Measurements from ENCODE around the gene RNF217. TPM values are rescaled to one million over a fixed set of nuclear protein-coding genes. Genes with fewer than 3 reads are reported as not detected.

RNF217 gene
- polyA plus RNA-seq, 1 experiment, result 18.6 TPM

DNA sequence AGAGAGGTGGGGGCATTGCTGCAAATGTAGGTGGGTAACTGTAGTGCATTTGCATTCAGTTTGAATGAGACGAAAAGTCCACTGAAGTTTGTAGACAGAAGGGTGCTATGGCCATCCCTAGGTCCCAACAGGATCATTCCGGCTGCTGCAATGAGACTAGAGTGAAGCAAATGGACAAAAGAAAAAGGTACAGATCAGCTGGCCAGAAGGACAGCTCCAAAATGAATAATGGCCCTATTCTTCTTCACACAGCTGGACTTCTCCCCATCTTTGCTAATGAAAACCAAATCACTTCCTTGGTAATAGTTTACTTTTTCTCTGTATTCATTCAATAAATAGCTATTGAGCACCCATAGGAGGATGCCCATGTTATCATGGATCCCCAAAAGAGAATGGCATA lies 134.9 kb downstream of the RNF217 start:
- Histone ChIP-seq H3K36me3 (ENCODE audit: control insufficient read depth, insufficient read depth, low read length) (no peaks in the 10 kb centered on the region), H3K27me3 (ENCODE audit: control insufficient read depth, insufficient read depth, low read length) (no peaks in the 10 kb centered on the region), H3K4me3 (ENCODE audit: low read depth, low read length) (no peak overlapping the region)
- ChIA-PET POLR2A (interaction anchor here (0.6 kb wide), 1 partner anchor 134 kb away, joined by 3 read pairs; no protein-coding TSS in a partner anchor), CTCF (interaction anchor here (1.6 kb wide), 1 partner anchor 17 kb away, joined by 7 read pairs; no protein-coding TSS in a partner anchor)
- TF ChIP-seq, protein P1, sequence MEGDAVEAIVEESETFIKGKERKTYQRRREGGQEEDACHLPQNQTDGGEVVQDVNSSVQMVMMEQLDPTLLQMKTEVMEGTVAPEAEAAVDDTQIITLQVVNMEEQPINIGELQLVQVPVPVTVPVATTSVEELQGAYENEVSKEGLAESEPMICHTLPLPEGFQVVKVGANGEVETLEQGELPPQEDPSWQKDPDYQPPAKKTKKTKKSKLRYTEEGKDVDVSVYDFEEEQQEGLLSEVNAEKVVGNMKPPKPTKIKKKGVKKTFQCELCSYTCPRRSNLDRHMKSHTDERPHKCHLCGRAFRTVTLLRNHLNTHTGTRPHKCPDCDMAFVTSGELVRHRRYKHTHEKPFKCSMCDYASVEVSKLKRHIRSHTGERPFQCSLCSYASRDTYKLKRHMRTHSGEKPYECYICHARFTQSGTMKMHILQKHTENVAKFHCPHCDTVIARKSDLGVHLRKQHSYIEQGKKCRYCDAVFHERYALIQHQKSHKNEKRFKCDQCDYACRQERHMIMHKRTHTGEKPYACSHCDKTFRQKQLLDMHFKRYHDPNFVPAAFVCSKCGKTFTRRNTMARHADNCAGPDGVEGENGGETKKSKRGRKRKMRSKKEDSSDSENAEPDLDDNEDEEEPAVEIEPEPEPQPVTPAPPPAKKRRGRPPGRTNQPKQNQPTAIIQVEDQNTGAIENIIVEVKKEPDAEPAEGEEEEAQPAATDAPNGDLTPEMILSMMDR (IDR thresholded peaks at IDR 0.05; ENCODE audit: insufficient read depth, low read depth, low read length), result no peak
- DNase-seq (ENCODE audit: low read depth), result no peak

DNA sequence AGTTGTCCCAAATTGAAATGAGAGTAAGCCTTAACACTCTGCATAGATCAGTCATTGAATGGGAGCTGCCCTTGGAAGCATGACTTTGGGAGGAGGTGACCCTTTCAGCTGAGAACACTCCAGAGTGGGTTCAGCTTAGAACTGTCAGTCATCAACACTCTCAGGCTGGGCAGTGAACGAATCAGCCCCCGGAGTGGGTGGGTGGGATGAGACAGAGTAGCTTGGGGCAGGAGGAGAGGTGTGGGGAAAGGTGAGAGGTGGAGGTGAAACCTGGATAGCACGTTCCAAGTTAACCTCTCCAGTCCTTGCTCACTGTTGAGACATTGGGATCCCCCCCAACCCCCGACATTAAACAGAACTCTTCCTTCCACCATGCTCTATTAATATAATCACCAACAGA lies 136.0 kb downstream of the RNF217 start:
- no peaks in the 10 kb centered on the region for H3K36me3 ChIP-seq (ENCODE audit: control insufficient read depth, insufficient read depth, low read length)
- no peak overlapping the region for H3K4me3 ChIP-seq (ENCODE audit: low read depth, low read length)
- POLR2A ChIA-PET, result no interaction called here
- CTCF ChIA-PET, result interaction anchor here (1.0 to 1.6 kb wide), 2 partner anchors 16 to 228 kb away, joined by 3 to 7 read pairs; no protein-coding TSS in a partner anchor
- TF ChIP-seq, protein P1 (IDR thresholded peaks at IDR 0.05; ENCODE audit: insufficient read depth, low read depth, low read length), result no peak
- no peaks in the 10 kb centered on the region for H3K27me3 ChIP-seq (ENCODE audit: control insufficient read depth, insufficient read depth, low read length)
- no peak for DNase-seq (ENCODE audit: low read depth)

DNA sequence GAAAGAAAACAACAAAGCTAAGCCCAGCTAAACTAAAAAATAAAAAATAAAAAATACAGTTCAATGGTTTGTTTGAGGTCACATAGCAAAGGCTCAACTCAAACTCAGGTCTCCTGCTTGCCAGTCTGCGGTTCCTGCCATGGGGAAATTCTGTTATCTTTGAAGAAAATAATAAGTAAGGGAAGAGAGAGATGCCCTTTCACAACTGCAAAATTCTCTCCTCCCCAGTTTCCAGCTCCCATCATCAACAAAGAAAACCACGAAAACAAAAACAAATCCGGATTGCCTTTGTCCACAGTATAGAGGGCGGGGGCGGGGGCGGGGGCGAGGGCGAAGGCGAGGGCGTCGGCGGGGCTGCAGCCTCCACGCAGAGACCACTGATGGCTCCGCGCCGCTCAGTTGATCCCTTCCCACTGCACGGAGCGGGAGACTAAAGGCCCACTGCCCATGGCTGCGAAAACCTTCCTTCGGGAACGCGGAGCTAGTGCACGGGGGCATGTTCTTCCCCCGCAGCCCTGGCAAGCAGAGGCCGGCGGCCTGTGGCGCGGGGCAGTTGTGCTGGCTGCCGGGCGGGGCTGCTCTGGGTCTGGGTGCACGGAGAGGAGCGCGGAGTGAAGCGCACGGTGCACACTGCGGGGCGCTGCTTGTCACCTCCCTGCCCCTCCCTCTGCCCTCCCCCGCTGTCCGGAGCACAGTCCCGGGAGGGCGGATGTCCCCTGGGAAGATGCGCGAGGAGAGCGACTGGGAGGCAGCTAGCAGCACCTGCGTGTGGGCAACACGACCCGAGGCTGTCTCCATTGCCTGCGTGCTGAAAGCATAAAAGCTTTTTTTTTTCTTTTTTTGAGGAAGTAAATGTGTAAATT lies 137.2 kb downstream of the RNF217 start:
- CTCF ChIA-PET, result interaction anchor here (0.7 to 1.2 kb wide), 2 partner anchors 15 to 18 kb away, joined by 3 to 4 read pairs; no protein-coding TSS in a partner anchor
- POLR2A ChIA-PET, result no interaction called here
- H3K36me3 ChIP-seq (ENCODE audit: control insufficient read depth, insufficient read depth, low read length), result no peaks in the 10 kb centered on the region
- no peak for DNase-seq (ENCODE audit: low read depth)
- H3K27me3 ChIP-seq (ENCODE audit: control insufficient read depth, insufficient read depth, low read length), result no peaks in the 10 kb centered on the region
- H3K4me3 ChIP-seq (ENCODE audit: low read depth, low read length), result peak overlapping the region; percentile 47
- TF ChIP-seq, protein P1 (IDR thresholded peaks at IDR 0.05; ENCODE audit: insufficient read depth, low read depth, low read length), result no peak

DNA sequence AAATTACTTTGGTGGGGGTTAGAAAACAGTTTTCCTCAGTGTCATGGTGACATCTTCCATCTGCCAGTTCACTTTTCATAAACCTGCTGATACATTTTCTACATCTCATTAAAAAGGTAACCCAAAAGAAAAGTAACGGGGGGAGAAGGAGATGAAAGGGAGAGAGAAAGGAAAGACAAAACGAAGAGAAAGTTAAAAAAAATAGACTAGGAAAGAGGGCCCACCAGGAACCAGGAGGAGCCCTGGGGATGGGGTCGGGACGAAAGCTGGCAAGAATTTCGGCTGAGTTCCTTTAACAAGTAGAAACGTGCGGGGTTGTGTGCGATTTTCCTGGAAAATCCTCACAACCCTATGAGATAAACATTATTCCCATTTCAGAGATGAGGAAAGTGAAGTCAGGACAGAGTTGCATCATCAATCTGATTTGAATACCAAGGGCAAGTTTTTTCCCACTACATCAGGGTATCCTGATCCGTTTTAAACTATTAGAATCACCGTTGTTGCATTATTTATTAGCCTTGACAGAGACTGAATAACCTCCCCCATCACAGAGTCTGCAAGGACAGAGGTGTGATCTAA lies 137.9 kb downstream of the RNF217 start:
- CTCF ChIA-PET, result interaction anchor here (0.7 kb wide), 1 partner anchor 19 kb away, joined by 4 read pairs; no protein-coding TSS in a partner anchor
- POLR2A ChIA-PET, result no interaction called here
- no peak overlapping the region; the same call in 1 of the 2 replicates for H3K4me3 ChIP-seq (ENCODE audit: low read depth, low read length)

DNA sequence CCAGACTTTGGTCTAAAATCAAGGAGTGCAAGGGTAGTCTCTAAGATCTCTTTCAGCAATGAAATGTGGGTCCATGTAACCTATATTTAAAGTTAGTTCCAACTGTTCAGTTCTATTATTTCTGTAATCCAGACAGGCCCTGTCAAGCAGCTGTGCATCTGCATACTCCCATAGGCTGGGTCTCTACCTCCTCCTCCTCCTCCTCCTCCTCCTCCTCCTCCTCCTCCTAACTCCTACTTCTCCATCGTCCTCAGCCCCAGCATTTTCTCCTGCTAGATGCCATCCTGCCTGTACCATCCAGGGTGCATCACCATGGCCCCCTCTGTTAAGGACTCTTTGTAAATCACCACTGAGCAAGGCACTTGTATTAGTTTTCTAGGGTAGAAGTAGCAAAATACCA lies 138.9 kb downstream of the RNF217 start:
- DNase-seq (ENCODE audit: low read depth), result no peak
- H3K36me3 ChIP-seq (ENCODE audit: control insufficient read depth, insufficient read depth, low read length), result no peaks in the 10 kb centered on the region
- CTCF ChIA-PET, result no interaction called here
- no peaks in the 10 kb centered on the region for H3K27me3 ChIP-seq (ENCODE audit: control insufficient read depth, insufficient read depth, low read length)
- no peak overlapping the region for H3K4me3 ChIP-seq (ENCODE audit: low read depth, low read length)
- POLR2A ChIA-PET, result no interaction called here
- TF ChIP-seq, protein P1 (IDR thresholded peaks at IDR 0.05; ENCODE audit: insufficient read depth, low read depth, low read length), result no peak

More for the DNA sequence above, 137.9 kb downstream of the RNF217 start:
- Histone ChIP-seq H3K36me3 (ENCODE audit: control insufficient read depth, insufficient read depth, low read length) (no peaks in the 10 kb centered on the region), H3K27me3 (ENCODE audit: control insufficient read depth, insufficient read depth, low read length) (no peaks in the 10 kb centered on the region)
- TF ChIP-seq, protein P1 (IDR thresholded peaks at IDR 0.05; ENCODE audit: insufficient read depth, low read depth, low read length), result no peak
- no peak for DNase-seq (ENCODE audit: low read depth)

All from BJ (cell line).